Neural cell (in vitro differentiated cells): ENCODE measurements around the gene TMEM176B.

Experiments
- CTCF ChIP-seq: fragments of 450-650 bp; IDR thresholded peaks from 2 replicates; pipeline ENCODE4 v1.5.1; 2014; ENCODE audit warnings: antibody characterized with exemption, mild to moderate bottlenecking, moderate library complexity; ENCODE audit not compliant: poor library complexity, severe bottlenecking
- EP300 ChIP-seq: fragments of 450-650 bp; conservative IDR thresholded peaks from 2 replicates; pipeline ENCODE4 v1.6.1; 2014; ENCODE audit warnings: antibody characterized with exemption, mild to moderate bottlenecking, moderate library complexity; ENCODE audit not compliant: poor library complexity, severe bottlenecking
- EZH2 ChIP-seq: fragments of 200-600, 300-800 bp; shearing (Covaris generic), sonication (generic); IDR thresholded peaks from 2 replicates; pipeline ENCODE4 v1.6.1; 2014; ENCODE audit warnings: antibody characterized with exemption, low read length, borderline replicate concordance, mild to moderate bottlenecking; ENCODE audit not compliant: insufficient read depth, poor library complexity, severe bottlenecking
- MXI1 ChIP-seq: fragments of 450-650 bp; conservative IDR thresholded peaks from 2 replicates; pipeline ENCODE4 v1.6.1; 2014; ENCODE audit warnings: antibody characterized with exemption, mild to moderate bottlenecking; ENCODE audit not compliant: poor library complexity, severe bottlenecking
- POLR2AphosphoS5 ChIP-seq: IDR thresholded peaks from 2 replicates; pipeline ENCODE4 v1.6.1; 2012
- RAD21 ChIP-seq: fragments of 450-650 bp; conservative IDR thresholded peaks from 2 replicates; pipeline ENCODE4 v1.6.1; 2014; ENCODE audit warnings: antibody characterized with exemption, mild to moderate bottlenecking, moderate library complexity
- REST ChIP-seq: IDR thresholded peaks from 2 replicates; pipeline ENCODE4 v1.6.1; 2012; ENCODE audit warnings: borderline replicate concordance
- SMC3 ChIP-seq: fragments of 450-650 bp; conservative IDR thresholded peaks from 2 replicates; pipeline ENCODE4 v1.6.1; 2014; ENCODE audit warnings: antibody characterized with exemption, mild to moderate bottlenecking, moderate library complexity; ENCODE audit not compliant: poor library complexity
- TAF1 ChIP-seq: IDR thresholded peaks from 2 replicates; pipeline ENCODE4 v1.6.1; 2012; ENCODE audit warnings: low read depth

- TF ChIP-seq CTCF (no peak), RAD21 (no peak), TAF1 (no peak), EZH2 (no peak), SMC3 (no peak), REST (no peak), POLR2AphosphoS5 (no peak), MXI1 (no peak), EP300 (no peak)
Measured at GRCh38 chr7:150803161-150803860, 3.1 kb upstream of the TMEM176B start.
